ENCODE measurements around the gene UBR4. TPM values are rescaled to one million over a fixed set of nuclear protein-coding genes. Genes with fewer than 3 reads are reported as not detected.
A peak's percentile ranks its signal among the peaks of the same experiment; 100 is the strongest.

Gene UBR4
- total RNA-seq, 1 experiment from 2014 or later, result 90.5 TPM

GRCh38 chr1:19096036-19096833 is 113.8 kb downstream of the UBR4 start:
- DNase-seq (ENCODE audit: low read depth), result no peak

GRCh38 chr1:19091196-19091953 is 118.7 kb downstream of the UBR4 start:
- no peak for DNase-seq (ENCODE audit: low read depth)

- DNase-seq (ENCODE audit: low read depth), result no peak
Measured at GRCh38 chr1:19089524-19089923, 120.5 kb downstream of the UBR4 start.

- no peak for DNase-seq (ENCODE audit: low read depth)
Measured at GRCh38 chr1:19088717-19089442, 121.2 kb downstream of the UBR4 start.

- DNase-seq (ENCODE audit: low read depth), result no peak
Measured at GRCh38 chr1:19087737-19088594, 122.1 kb downstream of the UBR4 start.

GRCh38 chr1:19087017-19087736 is 122.9 kb downstream of the UBR4 start:
- DNase-seq (ENCODE audit: low read depth), result no peak

GRCh38 chr1:19086176-19086875 is 123.7 kb downstream of the UBR4 start:
- no peak for DNase-seq (ENCODE audit: low read depth)

GRCh38 chr1:19084206-19084738 is 125.8 kb downstream of the UBR4 start:
- DNase-seq (ENCODE audit: low read depth), result no peak

- DNase-seq (ENCODE audit: low read depth), result peak; percentile 55
Measured at GRCh38 chr1:19083081-19083480, 127.0 kb downstream of the UBR4 start.

- peak; percentile 76 for DNase-seq (ENCODE audit: low read depth)
Measured at GRCh38 chr1:19081218-19081893, 128.7 kb downstream of the UBR4 start.

GRCh38 chr1:19080721-19081120 is 129.3 kb downstream of the UBR4 start:
- no peak for DNase-seq (ENCODE audit: low read depth)

- no peak for DNase-seq (ENCODE audit: low read depth)
Measured at GRCh38 chr1:19079541-19080472, 130.3 kb downstream of the UBR4 start.

- no peak for DNase-seq (ENCODE audit: low read depth)
Measured at GRCh38 chr1:19078536-19078935, 131.5 kb downstream of the UBR4 start.

GRCh38 chr1:19076841-19077616 is 133.0 kb downstream of the UBR4 start:
- no peak for DNase-seq (ENCODE audit: low read depth)

- DNase-seq (ENCODE audit: low read depth), result no peak
Measured at GRCh38 chr1:19074902-19075721, 135.0 kb downstream of the UBR4 start.

- DNase-seq (ENCODE audit: low read depth), result no peak
Measured at GRCh38 chr1:19074361-19074901, 135.6 kb downstream of the UBR4 start.
